Ovary (tissue), 10 donors: Measurements from ENCODE around the gene RIMBP3C. TPM values are rescaled to one million over a fixed set of nuclear protein-coding genes. Genes with fewer than 3 reads are reported as not detected.
"Not testable (repeated sequence)": the region's sequence is repeated elsewhere in the genome, so short reads cannot be mapped to it uniquely, and the experiment has no call there.

Source experiments
- DNase-seq, 5 donors: peaks; one replicate each; pipeline ENCODE4 v3.0.0-alpha.2; 2019 to 2020
- H3K27ac ChIP-seq, 2 donors: fragments of 200-600 bp; one replicate each; pipeline versions ENCODE4 v1.5.1 to v1.8.0; 2019 to 2022
- H3K27me3 ChIP-seq: fragments of 200-600 bp; one replicate; pipeline ENCODE4 v1.8.0; 2022
- H3K36me3 ChIP-seq: fragments of 200-600 bp; sonication (generic); one replicate; pipeline ENCODE4 v1.5.1; 2019
- H3K4me1 ChIP-seq: one replicate; pipeline ENCODE4 v1.8.1; 2013; ENCODE audit warnings: mild to moderate bottlenecking, moderate library complexity; ENCODE audit not compliant: insufficient read depth
- H3K4me3 ChIP-seq: fragments of 200-600 bp; sonication (generic); one replicate; pipeline ENCODE4 v1.5.1; 2017
- H3K9me3 ChIP-seq, 2 donors: fragments of 200-600 bp in 1 of 2; sonication (generic) in 1 of 2; one replicate each; pipeline versions ENCODE4 v1.5.1 to v1.8.1; 2013 to 2019; ENCODE audit warnings: mild to moderate bottlenecking in 1 of 2, moderate library complexity in 1 of 2
- CTCF ChIP-seq, 3 donors: fragments of 450-650 bp in 2 of 3; fragments of 200-600 bp in 1 of 3; IDR thresholded peaks; one replicate each; pipeline versions ENCODE4 v1.5.1 to v1.8.0; 2016 to 2022; ENCODE audit warnings: antibody characterized with exemption in 3 of 3, mild to moderate bottlenecking in 1 of 3
- EP300 ChIP-seq: sonication (generic); formaldehyde crosslinking; IDR thresholded peaks from one replicate; pipeline ENCODE4 v1.6.1; 2017; ENCODE audit warnings: antibody characterized with exemption
- POLR2A ChIP-seq: fragments of 450-650 bp; IDR thresholded peaks from one replicate; pipeline ENCODE4 v1.6.1; 2017; ENCODE audit warnings: antibody characterized with exemption, mild to moderate bottlenecking, moderate library complexity
- WGBS, 3 donors: extraction: QIAGEN DNeasy Blood & Tissue Kit in 1 of 3; methylation state at CpG; one replicate each; pipeline versions ENCODE4 v1.1.5 to v1.1.7; 2013 to 2017; 5-methylcytosine and 5-hydroxymethylcytosine counted together
- intact Hi-C, 4 donors: fragments of 100-400 bp; cut with DNase I; formaldehyde crosslinking; loops; one replicate each; pipeline versions ENCODE4 v1.11.0 to v1.15.1; 2022 to 2023
- long read RNA-seq, 3 donors: library from polyadenylated mRNA in 2 of 3; unstranded in 2 of 3; transcript quantifications; one replicate each; pipeline ENCODE4 v2.0.0 and lab custom pipeline, GENCODE V29; 2021 to 2026
- polyA plus RNA-seq, 2 donors: library from polyadenylated mRNA; stranded (reverse); fragments of 200-250 nt in 1 of 2; fragments of 350-450 nt in 1 of 2; fragmentation: Illumina TruSeq in 1 of 2; extraction: RNeasy Lipid Tissue Mini Kit (QIAGEN cat#74804) in 1 of 2; gene quantifications; one replicate each; pipeline ENCODE4 v1.2.3, GENCODE V29; 2013 to 2014
- total RNA-seq, 7 donors: library from RNA; depleted of rRNA in 2 of 7; stranded (reverse); fragments of >200 nt in 2 of 7; fragmentation: NEBNext Ultra II Directional in 3 of 7; extraction: Animal tissue kit (Norgen Biotek cat#: 25700) in 3 of 7; gene quantifications; one replicate each; pipeline versions ENCODE4 v1.1.0 to v1.2.4, GENCODE V29; 2016 to 2023
- donor health status: DM: no; HTN: no; CAD: no; lungs with moderate emphysema.
- donor health status: DM: no; HTN: no; CAD: no.
- donor health status: Bipolar disorder and iron deficiency.
- donor health status: DM: yes; HTN: yes; CAD: no.
- donor health status: DM: no; HTN: no; CAD: no.
- donor health status: DM: yes; HTN: yes; CAD: no.

RIMBP3C gene
- total RNA-seq: under 1 TPM in 3 of 7 donors, not detected in 4; 0.07 to 0.25 (median 0.15) TPM
- polyA plus RNA-seq: under 1 TPM; 0.04 to 0.15 TPM
- long read RNA-seq, donor 1: 0 reads
- long read RNA-seq, donor 2: 0 reads
- long read RNA-seq, donor 3: 0 reads

- no CpG with 5 or more reads among the region's 4 CpGs for WGBS, 3 donors
- H3K36me3 ChIP-seq: not testable (repeated sequence)
These were observed at the start of gene RIMBP3C for GRCh38 chr22:21551361-21551760. Gene RIMBP3C, minus strand, starts transcription at chr22:21551461. Its CDS starts 485 bp downstream, at chr22:21550976.

GRCh38 chr22:21599053-21599893 lies 48.0 kb upstream of the RIMBP3C start:
- TF ChIP-seq CTCF (IDR thresholded peaks at IDR 0.05) (no peak), POLR2A (no peak), EP300 (no peak)
- no peaks in the 10 kb centered on the region for H3K27me3 ChIP-seq
- WGBS, 3 donors: 88 to 89% (median 88%) methylated on average over 6 of the region's 6 CpGs
- H3K4me1 ChIP-seq: peaks cover 5% of the 10 kb centered on the region
- H3K9me3 ChIP-seq: no peaks in the 10 kb centered on the region
- no peak overlapping the region for H3K4me3 ChIP-seq
- DNase-seq: no peak
- intact Hi-C loops: no loop called here
- H3K27ac ChIP-seq: no peak overlapping the region
- no peaks in the 10 kb centered on the region for H3K36me3 ChIP-seq

More at GRCh38 chr22:21551361-21551760, at the start of gene RIMBP3C:
- H3K27me3 ChIP-seq, H3K27ac ChIP-seq, DNase-seq, H3K4me3 ChIP-seq, H3K4me1 ChIP-seq, H3K9me3 ChIP-seq, intact Hi-C loops: not testable (repeated sequence)

DNA sequence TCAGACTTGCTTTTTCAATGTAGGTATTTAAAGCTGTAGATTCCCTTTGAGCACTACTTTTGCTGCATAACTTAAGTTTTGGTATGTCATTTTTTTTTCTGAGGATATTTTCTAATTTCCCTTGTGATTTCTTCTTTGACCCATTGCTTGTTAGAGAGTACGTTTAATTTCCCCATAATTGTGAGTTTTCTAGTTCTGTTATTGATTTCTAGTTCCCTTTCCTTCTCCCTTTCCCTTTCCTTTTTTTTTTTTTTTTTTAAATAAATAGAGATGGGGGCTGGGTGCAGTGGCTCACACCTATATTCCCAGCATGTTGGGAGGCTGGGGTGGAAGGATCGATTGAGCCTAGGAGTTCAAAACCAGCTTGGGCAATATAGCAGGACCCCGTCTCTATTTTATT lies 47.0 kb upstream of the RIMBP3C start:
- intact Hi-C loops: no loop called here
- no peak overlapping the region for H3K27ac ChIP-seq
- H3K9me3 ChIP-seq: no peaks in the 10 kb centered on the region
- no peak for DNase-seq
- no peak overlapping the region for H3K4me3 ChIP-seq
- peaks cover 5% of the 10 kb centered on the region for H3K4me1 ChIP-seq
- H3K36me3 ChIP-seq: no peaks in the 10 kb centered on the region
- TF ChIP-seq EP300 (no peak), CTCF (IDR thresholded peaks at IDR 0.05) (no peak), POLR2A (no peak)
- 88 to 92% (median 90%) methylated on average over 3 of the region's 3 CpGs for WGBS, 3 donors
- no peaks in the 10 kb centered on the region for H3K27me3 ChIP-seq

- WGBS, 3 donors: 96 to 97% (median 97%) methylated on average over 13 of the region's 13 CpGs
- H3K4me3 ChIP-seq: not testable (repeated sequence)
These were observed 45.3 kb upstream of the RIMBP3C start for GRCh38 chr22:21596356-21597135.

GRCh38 chr22:21594865-21595452 lies 43.7 kb upstream of the RIMBP3C start:
- Histone ChIP-seq H3K27ac (no peak overlapping the region), H3K36me3 (no peaks in the 10 kb centered on the region)
- 72 to 88% (median 73%) methylated on average over 5 of the region's 5 CpGs for WGBS, 3 donors

More at GRCh38 chr22:21596356-21597135, 45.3 kb upstream of the RIMBP3C start:
- H3K27me3 ChIP-seq, H3K27ac ChIP-seq, DNase-seq, H3K9me3 ChIP-seq, H3K36me3 ChIP-seq, intact Hi-C loops, H3K4me1 ChIP-seq: not testable (repeated sequence)

More at GRCh38 chr22:21594865-21595452, 43.7 kb upstream of the RIMBP3C start:
- intact Hi-C loops: no loop called here
- no peak for DNase-seq
- H3K4me1 ChIP-seq: peaks cover 17% of the 10 kb centered on the region
- no peaks in the 10 kb centered on the region for H3K27me3 ChIP-seq
- TF ChIP-seq POLR2A (no peak), CTCF (IDR thresholded peaks at IDR 0.05) (no peak), EP300 (no peak)
- H3K9me3 ChIP-seq: no peaks in the 10 kb centered on the region
- H3K4me3 ChIP-seq: no peak overlapping the region
